Caki2 (cell line): Measurements from ENCODE around the gene ZZZ3. TPM values are rescaled to one million over a fixed set of nuclear protein-coding genes. Genes with fewer than 3 reads are reported as not detected.

Experiments
- DNase-seq: peaks from one replicate; pipeline ENCODE4 v3.0.0-alpha.2; 2015; ENCODE audit warnings: low read depth
- in situ Hi-C: cut with HindIII; loops from 2 replicates; pipeline ENCODE4 v1.10.0; 2016; ENCODE audit warnings: low sequenced_read_pairs, low pct_unique_long_range_greater_than_20kb, mixed read lengths
- total RNA-seq: library from RNA; depleted of rRNA; stranded (reverse); fragments of >200 nt; shearing (Covaris generic); gene quantifications from 2 replicates; pipeline ENCODE4 v1.2.3, GENCODE V29; 2014; ENCODE audit warnings: low replicate concordance; rRNA removed

ZZZ3 gene
- total RNA-seq, 1 experiment from 2014 or later: 12.3 TPM

- in situ Hi-C loops: no loop called here
- DNase-seq: peak; percentile 2
Measured at GRCh38 chr1:77639056-77639455, 43.4 kb downstream of the ZZZ3 start.

- no peak for DNase-seq
- in situ Hi-C loops: no loop called here
Measured at GRCh38 chr1:77636864-77637263, 45.6 kb downstream of the ZZZ3 start.

Other genes starting within 250 kb of the ZZZ3 start
- gene USP33, start 77.2 kb upstream of the ZZZ3 start, total RNA-seq: 28.5 and 34.7 TPM in 2 replicates
- gene MIGA1, start 97.0 kb upstream of the ZZZ3 start, total RNA-seq: 2.8 and 10.4 TPM in 2 replicates
- gene NEXN, start 206.0 kb upstream of the ZZZ3 start, total RNA-seq: 1.7 and 1.8 TPM in 2 replicates